Head of caudate nucleus (tissue), 42 donors: ENCODE results near the gene USP17L28.
"Not testable (repeated sequence)": the region's sequence is repeated elsewhere in the genome, so short reads cannot be mapped to it uniquely, and the experiment has no call there.

Experiments used
- DNase-seq, 42 donors: peaks; one replicate each; pipeline versions ENCODE4 v3.0.0 to v3.0.0-alpha.2; 2020 to 2021; ENCODE audit warnings: mixed read lengths in 7 of 42
- intact Hi-C: fragments of 100-400 bp; cut with DNase I; formaldehyde crosslinking; loops from one replicate; pipeline ENCODE4 v1.15.0; 2022

The USP17L28 gene, protein sequence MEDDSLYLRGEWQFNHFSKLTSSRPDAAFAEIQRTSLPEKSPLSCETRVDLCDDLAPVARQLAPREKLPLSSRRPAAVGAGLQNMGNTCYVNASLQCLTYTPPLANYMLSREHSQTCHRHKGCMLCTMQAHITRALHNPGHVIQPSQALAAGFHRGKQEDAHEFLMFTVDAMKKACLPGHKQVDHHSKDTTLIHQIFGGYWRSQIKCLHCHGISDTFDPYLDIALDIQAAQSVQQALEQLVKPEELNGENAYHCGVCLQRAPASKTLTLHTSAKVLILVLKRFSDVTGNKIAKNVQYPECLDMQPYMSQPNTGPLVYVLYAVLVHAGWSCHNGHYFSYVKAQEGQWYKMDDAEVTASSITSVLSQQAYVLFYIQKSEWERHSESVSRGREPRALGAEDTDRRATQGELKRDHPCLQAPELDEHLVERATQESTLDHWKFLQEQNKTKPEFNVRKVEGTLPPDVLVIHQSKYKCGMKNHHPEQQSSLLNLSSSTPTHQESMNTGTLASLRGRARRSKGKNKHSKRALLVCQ

DNA sequence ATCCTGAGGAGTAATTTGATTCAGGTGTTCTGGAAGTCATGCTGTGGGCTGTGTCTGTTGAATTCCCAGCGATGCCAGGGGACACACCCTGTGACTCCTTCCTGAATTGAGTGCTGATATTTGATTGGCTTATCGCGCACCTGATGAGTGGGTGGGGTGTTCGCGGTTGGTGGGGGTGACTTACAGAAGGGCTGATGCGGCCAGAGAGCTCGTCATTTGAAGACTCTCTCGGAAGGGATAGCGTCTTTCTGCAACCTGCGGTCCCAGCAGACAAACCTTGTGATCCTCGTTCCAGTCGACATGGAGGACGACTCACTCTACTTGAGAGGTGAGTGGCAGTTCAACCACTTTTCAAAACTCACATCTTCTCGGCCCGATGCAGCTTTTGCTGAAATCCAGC, at the start of gene USP17L28:
Gene USP17L28, plus strand, starts transcription at position 301 of the 400 bp plus-strand sequence. Its CDS starts 0 bp downstream, at position 301.
- DNase-seq, intact Hi-C loops: not testable (repeated sequence)

DNA sequence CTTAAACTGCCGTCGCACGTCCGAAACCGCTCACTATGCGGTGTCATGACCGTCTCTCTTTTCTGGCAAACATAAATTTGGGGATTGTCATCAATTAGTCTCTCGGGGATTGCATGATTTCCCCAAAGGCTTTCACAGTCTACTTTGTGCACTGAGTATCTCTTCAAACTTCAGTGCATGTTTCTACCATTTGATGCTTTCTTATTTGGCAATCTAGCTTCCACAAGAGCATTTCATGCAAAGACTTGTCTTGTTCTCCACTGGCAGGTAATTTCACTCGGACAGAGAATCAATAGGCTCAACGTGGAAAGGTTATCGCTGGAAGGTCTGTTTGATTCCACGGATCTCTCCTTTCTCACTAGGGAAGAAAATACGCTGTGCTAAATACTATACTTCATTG, 24.5 kb upstream of the USP17L28 start:
- intact Hi-C loops = not testable (repeated sequence)
- DNase-seq = peak in 1 of 42 donors; percentile 3

DNA sequence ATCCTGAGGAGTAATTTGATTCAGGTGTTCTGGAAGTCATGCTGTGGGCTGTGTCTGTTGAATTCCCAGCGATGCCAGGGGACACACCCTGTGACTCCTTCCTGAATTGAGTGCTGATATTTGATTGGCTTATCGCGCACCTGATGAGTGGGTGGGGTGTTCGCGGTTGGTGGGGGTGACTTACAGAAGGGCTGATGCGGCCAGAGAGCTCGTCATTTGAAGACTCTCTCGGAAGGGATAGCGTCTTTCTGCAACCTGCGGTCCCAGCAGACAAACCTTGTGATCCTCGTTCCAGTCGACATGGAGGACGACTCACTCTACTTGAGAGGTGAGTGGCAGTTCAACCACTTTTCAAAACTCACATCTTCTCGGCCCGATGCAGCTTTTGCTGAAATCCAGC, 23.8 kb upstream of the USP17L28 start, which contains the start of gene USP17L24:
Gene USP17L24, plus strand, starts transcription at position 301 of the 400 bp plus-strand sequence. Its CDS starts 0 bp downstream, at position 301.
- DNase-seq, intact Hi-C loops: not testable (repeated sequence)

DNA sequence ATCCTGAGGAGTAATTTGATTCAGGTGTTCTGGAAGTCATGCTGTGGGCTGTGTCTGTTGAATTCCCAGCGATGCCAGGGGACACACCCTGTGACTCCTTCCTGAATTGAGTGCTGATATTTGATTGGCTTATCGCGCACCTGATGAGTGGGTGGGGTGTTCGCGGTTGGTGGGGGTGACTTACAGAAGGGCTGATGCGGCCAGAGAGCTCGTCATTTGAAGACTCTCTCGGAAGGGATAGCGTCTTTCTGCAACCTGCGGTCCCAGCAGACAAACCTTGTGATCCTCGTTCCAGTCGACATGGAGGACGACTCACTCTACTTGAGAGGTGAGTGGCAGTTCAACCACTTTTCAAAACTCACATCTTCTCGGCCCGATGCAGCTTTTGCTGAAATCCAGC, 19.1 kb upstream of the USP17L28 start, which contains the start of gene USP17L25:
Gene USP17L25, plus strand, starts transcription at position 301 of the 400 bp plus-strand sequence. Its CDS starts 0 bp downstream, at position 301.
- DNase-seq, intact Hi-C loops: not testable (repeated sequence)

DNA sequence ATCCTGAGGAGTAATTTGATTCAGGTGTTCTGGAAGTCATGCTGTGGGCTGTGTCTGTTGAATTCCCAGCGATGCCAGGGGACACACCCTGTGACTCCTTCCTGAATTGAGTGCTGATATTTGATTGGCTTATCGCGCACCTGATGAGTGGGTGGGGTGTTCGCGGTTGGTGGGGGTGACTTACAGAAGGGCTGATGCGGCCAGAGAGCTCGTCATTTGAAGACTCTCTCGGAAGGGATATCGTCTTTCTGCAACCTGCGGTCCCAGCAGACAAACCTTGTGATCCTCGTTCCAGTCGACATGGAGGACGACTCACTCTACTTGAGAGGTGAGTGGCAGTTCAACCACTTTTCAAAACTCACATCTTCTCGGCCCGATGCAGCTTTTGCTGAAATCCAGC, 14.3 kb upstream of the USP17L28 start, which contains the start of gene USP17L26:
Gene USP17L26, plus strand, starts transcription at position 301 of the 400 bp plus-strand sequence. Its CDS starts 0 bp downstream, at position 301.
- DNase-seq, intact Hi-C loops: not testable (repeated sequence)

DNA sequence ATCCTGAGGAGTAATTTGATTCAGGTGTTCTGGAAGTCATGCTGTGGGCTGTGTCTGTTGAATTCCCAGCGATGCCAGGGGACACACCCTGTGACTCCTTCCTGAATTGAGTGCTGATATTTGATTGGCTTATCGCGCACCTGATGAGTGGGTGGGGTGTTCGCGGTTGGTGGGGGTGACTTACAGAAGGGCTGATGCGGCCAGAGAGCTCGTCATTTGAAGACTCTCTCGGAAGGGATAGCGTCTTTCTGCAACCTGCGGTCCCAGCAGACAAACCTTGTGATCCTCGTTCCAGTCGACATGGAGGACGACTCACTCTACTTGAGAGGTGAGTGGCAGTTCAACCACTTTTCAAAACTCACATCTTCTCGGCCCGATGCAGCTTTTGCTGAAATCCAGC, 9.6 kb upstream of the USP17L28 start, which contains the start of gene USP17L5:
Gene USP17L5, plus strand, starts transcription at position 301 of the 400 bp plus-strand sequence. Its CDS starts 0 bp downstream, at position 301.
- DNase-seq, intact Hi-C loops: not testable (repeated sequence)

DNA sequence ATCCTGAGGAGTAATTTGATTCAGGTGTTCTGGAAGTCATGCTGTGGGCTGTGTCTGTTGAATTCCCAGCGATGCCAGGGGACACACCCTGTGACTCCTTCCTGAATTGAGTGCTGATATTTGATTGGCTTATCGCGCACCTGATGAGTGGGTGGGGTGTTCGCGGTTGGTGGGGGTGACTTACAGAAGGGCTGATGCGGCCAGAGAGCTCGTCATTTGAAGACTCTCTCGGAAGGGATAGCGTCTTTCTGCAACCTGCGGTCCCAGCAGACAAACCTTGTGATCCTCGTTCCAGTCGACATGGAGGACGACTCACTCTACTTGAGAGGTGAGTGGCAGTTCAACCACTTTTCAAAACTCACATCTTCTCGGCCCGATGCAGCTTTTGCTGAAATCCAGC, 4.8 kb upstream of the USP17L28 start, which contains the start of gene USP17L27:
Gene USP17L27, plus strand, starts transcription at position 301 of the 400 bp plus-strand sequence. Its CDS starts 0 bp downstream, at position 301.
- intact Hi-C loops, DNase-seq: not testable (repeated sequence)

DNA sequence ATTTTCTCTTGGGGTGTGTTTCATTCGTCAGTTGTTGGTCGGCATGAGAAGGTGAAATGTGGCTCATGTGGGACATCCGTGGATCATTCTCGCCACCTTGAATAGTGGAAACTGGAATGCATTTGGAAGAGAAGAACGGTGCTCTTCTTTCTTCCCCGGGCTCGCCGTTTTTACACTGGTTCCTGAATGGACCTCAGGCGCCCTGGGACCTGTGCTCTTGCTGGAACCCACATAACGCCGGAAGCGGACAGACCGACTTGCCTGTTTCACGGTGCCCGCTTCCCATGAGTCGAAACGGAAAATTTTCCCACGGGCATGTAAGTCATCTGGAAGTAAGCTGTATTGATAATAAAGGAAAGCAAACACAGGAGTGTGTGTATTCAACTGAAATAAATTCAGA, 2.2 kb downstream of the USP17L28 start:
- DNase-seq = peak in 10 of 42 donors; percentile 6 to 67 (median 32)
- intact Hi-C loops = not testable (repeated sequence)

DNA sequence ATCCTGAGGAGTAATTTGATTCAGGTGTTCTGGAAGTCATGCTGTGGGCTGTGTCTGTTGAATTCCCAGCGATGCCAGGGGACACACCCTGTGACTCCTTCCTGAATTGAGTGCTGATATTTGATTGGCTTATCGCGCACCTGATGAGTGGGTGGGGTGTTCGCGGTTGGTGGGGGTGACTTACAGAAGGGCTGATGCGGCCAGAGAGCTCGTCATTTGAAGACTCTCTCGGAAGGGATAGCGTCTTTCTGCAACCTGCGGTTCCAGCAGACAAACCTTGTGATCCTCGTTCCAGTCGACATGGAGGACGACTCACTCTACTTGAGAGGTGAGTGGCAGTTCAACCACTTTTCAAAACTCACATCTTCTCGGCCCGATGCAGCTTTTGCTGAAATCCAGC, 4.6 kb downstream of the USP17L28 start, which contains the start of gene USP17L29:
Gene USP17L29, plus strand, starts transcription at position 301 of the 400 bp plus-strand sequence. Its CDS starts 0 bp downstream, at position 301.
- DNase-seq = not testable (repeated sequence)

DNA sequence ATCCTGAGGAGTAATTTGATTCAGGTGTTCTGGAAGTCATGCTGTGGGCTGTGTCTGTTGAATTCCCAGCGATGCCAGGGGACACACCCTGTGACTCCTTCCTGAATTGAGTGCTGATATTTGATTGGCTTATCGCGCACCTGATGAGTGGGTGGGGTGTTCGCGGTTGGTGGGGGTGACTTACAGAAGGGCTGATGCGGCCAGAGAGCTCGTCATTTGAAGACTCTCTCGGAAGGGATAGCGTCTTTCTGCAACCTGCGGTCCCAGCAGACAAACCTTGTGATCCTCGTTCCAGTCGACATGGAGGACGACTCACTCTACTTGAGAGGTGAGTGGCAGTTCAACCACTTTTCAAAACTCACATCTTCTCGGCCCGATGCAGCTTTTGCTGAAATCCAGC, 14.1 kb downstream of the USP17L28 start, which contains the start of gene USP17L30:
Gene USP17L30, plus strand, starts transcription at position 301 of the 400 bp plus-strand sequence. Its CDS starts 0 bp downstream, at position 301.
- intact Hi-C loops, DNase-seq: not testable (repeated sequence)

More for the DNA sequence above, 4.6 kb downstream of the USP17L28 start, which contains the start of gene USP17L29:
- intact Hi-C loops = not testable (repeated sequence)

DNA sequence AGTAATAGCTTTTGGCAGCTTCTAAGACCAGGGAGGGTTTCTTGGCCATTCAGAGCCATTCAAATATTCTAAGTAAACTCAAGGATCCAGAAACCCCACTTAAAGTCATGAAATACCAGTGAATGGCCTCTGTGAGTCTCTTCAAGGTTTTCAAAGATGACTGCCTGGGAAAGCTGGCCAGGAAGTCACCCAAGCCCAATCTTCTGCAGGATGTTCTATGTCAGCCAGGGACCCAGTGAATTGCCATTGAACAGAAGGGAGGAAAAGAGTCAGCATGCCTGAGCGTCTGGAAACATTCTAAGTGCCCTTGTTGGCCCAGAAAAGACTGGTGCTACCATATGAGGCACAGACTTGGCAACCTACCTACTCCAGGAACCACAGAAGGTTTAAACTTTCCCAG, 31.2 kb downstream of the USP17L28 start:
- intact Hi-C loops = not testable (repeated sequence)

DNA sequence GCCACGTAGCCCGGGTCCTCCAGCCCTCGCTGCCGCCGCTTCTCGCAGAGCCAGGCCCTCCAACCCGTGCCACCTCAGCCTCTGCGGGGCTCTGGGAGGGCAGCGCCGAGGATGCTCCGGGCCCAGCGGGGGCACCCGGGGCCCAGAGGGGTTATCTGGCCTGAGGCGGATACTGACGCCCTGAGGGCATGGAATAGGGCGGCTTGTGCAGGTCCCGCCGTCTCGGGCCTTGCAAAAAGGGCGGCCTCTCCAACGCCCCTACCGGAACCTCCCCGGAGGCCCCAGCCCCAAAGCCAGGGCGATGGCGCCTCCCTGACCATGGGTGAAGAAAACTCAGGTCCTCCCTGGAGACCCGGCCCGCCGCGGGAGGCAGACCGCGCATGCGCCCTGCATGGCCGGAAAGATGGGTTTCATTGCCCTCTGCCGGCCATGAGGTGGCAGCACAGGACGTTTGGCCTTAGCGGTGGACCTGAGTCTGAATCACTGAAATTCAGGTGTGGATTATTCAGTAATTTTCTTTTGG, 32.4 kb downstream of the USP17L28 start:
- DNase-seq = peak; percentile 10 to 80 (median 56)
- intact Hi-C loops = not testable (repeated sequence)

More for the DNA sequence above, 31.2 kb downstream of the USP17L28 start:
- not testable (repeated sequence) for DNase-seq

DNA sequence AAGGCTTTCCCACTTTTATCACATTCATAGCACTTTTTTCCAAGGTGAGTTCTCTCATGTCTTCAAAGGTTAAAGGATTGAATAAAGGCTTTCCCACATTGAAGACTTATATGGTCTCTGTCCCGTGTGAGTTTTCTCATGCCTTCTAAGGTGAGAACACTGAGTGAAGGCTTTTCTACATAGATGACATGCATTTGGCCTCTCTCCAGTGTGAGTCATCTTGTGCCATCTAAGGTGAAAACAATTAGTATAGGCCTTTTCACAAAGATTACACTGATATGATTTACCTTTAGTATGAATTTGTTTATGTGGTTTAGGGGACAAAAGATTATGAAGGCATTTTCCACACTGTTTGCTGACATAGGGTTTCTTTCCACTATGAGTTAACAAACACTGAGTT, 35.4 kb downstream of the USP17L28 start:
- DNase-seq = no peak
- intact Hi-C loops = no loop called here

DNA sequence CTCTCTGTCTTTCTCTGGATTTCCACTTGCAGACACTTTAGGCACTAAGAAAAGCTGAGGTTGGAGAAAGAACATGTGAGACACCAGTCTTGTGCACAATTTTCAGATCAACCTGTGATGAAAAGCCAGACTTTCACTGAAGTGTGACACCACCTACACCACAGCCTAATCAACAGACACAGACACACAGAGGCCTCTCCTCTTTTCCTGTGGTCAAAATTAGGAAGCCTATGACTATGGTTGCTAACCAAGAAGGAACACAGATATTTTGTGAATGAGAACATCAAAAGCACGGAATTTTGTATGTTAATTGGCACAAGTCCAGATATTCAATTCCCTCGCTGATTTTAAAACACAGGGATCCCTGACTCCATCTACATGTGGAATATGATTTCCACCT, 40.3 kb downstream of the USP17L28 start:
- DNase-seq, intact Hi-C loops: not testable (repeated sequence)
